Fibroblast of pulmonary artery (primary cell): Measurements from ENCODE around the gene PHF13.

Experiments
- DNase-seq: peaks from one replicate; pipeline ENCODE4 v3.0.0-alpha.2; 2010; ENCODE audit warnings: low read depth
- H3K4me3 ChIP-seq: replicated peaks from 2 replicates; pipeline ENCODE4 v1.5.1; 2011; ENCODE audit warnings: low read depth, mild to moderate bottlenecking, control low read depth, low read length, moderate library complexity
- CTCF ChIP-seq: IDR thresholded peaks from 2 replicates; pipeline ENCODE4 v1.5.1; 2011; ENCODE audit warnings: mild to moderate bottlenecking, control low read depth, low read length, inconsistent platforms; ENCODE audit errors: missing control alignments

Gene PHF13

GRCh38 chr1:6592441-6592840, 21.1 kb upstream of the PHF13 start:
- no peak overlapping the region for H3K4me3 ChIP-seq
- no peak for DNase-seq
- TF ChIP-seq CTCF: no peak

- DNase-seq: no peak
- TF ChIP-seq CTCF: no peak
- no peak overlapping the region for H3K4me3 ChIP-seq
Measured at GRCh38 chr1:6592865-6593593, 20.5 kb upstream of the PHF13 start.

GRCh38 chr1:6593810-6594209, 19.7 kb upstream of the PHF13 start:
- no peak for TF ChIP-seq CTCF
- no peak overlapping the region for H3K4me3 ChIP-seq
- no peak for DNase-seq

GRCh38 chr1:6594977-6595740, 18.4 kb upstream of the PHF13 start:
- TF ChIP-seq CTCF: no peak
- no peak for DNase-seq
- no peak overlapping the region for H3K4me3 ChIP-seq

GRCh38 chr1:6596351-6596750, 17.2 kb upstream of the PHF13 start:
- no peak for TF ChIP-seq CTCF
- no peak for DNase-seq
- no peak overlapping the region for H3K4me3 ChIP-seq

GRCh38 chr1:6596886-6597776, 16.4 kb upstream of the PHF13 start:
- TF ChIP-seq CTCF: no peak
- no peak for DNase-seq
- H3K4me3 ChIP-seq: no peak overlapping the region
